Activated naive CD4-positive, alpha-beta T cell treated with anti-CD3 and anti-CD28 coated beads, Interleukin-2, amount 50 U/mL, for 72 hours (primary cell): ENCODE data around the gene CDK1. TPM values are rescaled to one million over a fixed set of nuclear protein-coding genes. Genes with fewer than 3 reads are reported as not detected.
A peak's percentile ranks its signal among the peaks of the same experiment; 100 is the strongest.

ENCODE experiments used
- ATAC-seq, 2 donors: fragments of 150-1000 bp; cut with Tn5 transposase; 2 replicates each; pipeline ENCODE4 v1.10.0; 2021; ENCODE audit warnings: mild to moderate bottlenecking in 2 of 2, moderate library complexity in 2 of 2
- DNase-seq, 2 donors: peaks; one replicate each; pipeline ENCODE4 v3.0.0; 2021 to 2022; ENCODE audit warnings: low spot score in 2 of 2
- H3K27ac Mint-ChIP-seq, 2 donors: one replicate each; pipeline ENCODE4 v1.8.0; 2022; ENCODE audit warnings: mild to moderate bottlenecking in 2 of 2, mixed read lengths in 2 of 2
- H3K36me3 Mint-ChIP-seq, 2 donors: one replicate each; pipeline ENCODE4 v1.8.0; 2022; ENCODE audit warnings: mixed read lengths in 2 of 2
- H3K9me3 Mint-ChIP-seq, 2 donors: one replicate each; pipeline ENCODE4 v1.8.0; 2022; ENCODE audit warnings: mixed read lengths in 2 of 2
- total RNA-seq, 2 donors: library from RNA; stranded (reverse); gene quantifications; one replicate each; pipeline ENCODE4 v1.2.3, GENCODE V29; 2022

The CDK1 gene
- total RNA-seq, 2 donors from 2014 or later, result 121 to 233 TPM

- DNase-seq, result no peak
- no peaks in the 10 kb centered on the region for H3K9me3 Mint-ChIP-seq
- no peaks in the 10 kb centered on the region for H3K36me3 Mint-ChIP-seq
- H3K27ac Mint-ChIP-seq, result no peak overlapping the region
- ATAC-seq, result no peak
Measured at GRCh38 chr10:60759181-60759580, 19.1 kb upstream of the CDK1 start.

- DNase-seq (no peak), ATAC-seq (no peak)
- no peaks in the 10 kb centered on the region for H3K36me3 Mint-ChIP-seq
- H3K27ac Mint-ChIP-seq, result no peak overlapping the region
- peaks cover 0 to 7% of the 10 kb centered on the region in 2 donors for H3K9me3 Mint-ChIP-seq
Measured at GRCh38 chr10:60760711-60761210, 17.5 kb upstream of the CDK1 start.

GRCh38 chr10:60762554-60762953, 15.7 kb upstream of the CDK1 start:
- Mint-ChIP-seq H3K36me3 (no peaks in the 10 kb centered on the region), H3K9me3 (peaks cover 0 to 7% of the 10 kb centered on the region in 2 donors), H3K27ac (peak overlapping the region in 1 of 2 donors; percentile 30)
- ATAC-seq (no peak), DNase-seq (no peak)

- Mint-ChIP-seq H3K9me3 (peaks cover 0 to 7% of the 10 kb centered on the region in 2 donors), H3K36me3 (no peaks in the 10 kb centered on the region), H3K27ac (no peak overlapping the region)
- ATAC-seq (no peak), DNase-seq (no peak)
Measured at GRCh38 chr10:60767424-60767823, 10.9 kb upstream of the CDK1 start.

- DNase-seq, result no peak
- Mint-ChIP-seq H3K36me3 (no peaks in the 10 kb centered on the region), H3K9me3 (peaks cover 0 to 7% of the 10 kb centered on the region in 2 donors), H3K27ac (no peak overlapping the region)
- no peak for ATAC-seq
Measured at GRCh38 chr10:60769406-60769805, 8.9 kb upstream of the CDK1 start.

GRCh38 chr10:60777696-60778213, 523 bp upstream of the CDK1 start:
- peak; percentile 3 to 9 for ATAC-seq
- H3K36me3 Mint-ChIP-seq, result peaks cover 23 to 32% of the 10 kb centered on the region in 2 donors
- DNase-seq, result no peak
- peak overlapping the region; percentile 97 to 100 for H3K27ac Mint-ChIP-seq
- H3K9me3 Mint-ChIP-seq, result no peaks in the 10 kb centered on the region

GRCh38 chr10:60778971-60779796, 906 bp downstream of the CDK1 start:
- H3K36me3 Mint-ChIP-seq, result peaks cover 31 to 43% of the 10 kb centered on the region in 2 donors
- no peak for DNase-seq
- ATAC-seq, result peak; percentile 6 to 12
- peak overlapping the region; percentile 97 for H3K27ac Mint-ChIP-seq
- no peaks in the 10 kb centered on the region for H3K9me3 Mint-ChIP-seq

GRCh38 chr10:60781661-60782060, 3.4 kb downstream of the CDK1 start:
- ATAC-seq (no peak), DNase-seq (no peak)
- Mint-ChIP-seq H3K36me3 (peaks cover 42 to 66% of the 10 kb centered on the region in 2 donors), H3K27ac (no peak overlapping the region), H3K9me3 (no peaks in the 10 kb centered on the region)

- ATAC-seq (no peak), DNase-seq (no peak)
- peaks cover 39 to 82% of the 10 kb centered on the region in 2 donors for H3K36me3 Mint-ChIP-seq
- H3K27ac Mint-ChIP-seq, result no peak overlapping the region
- H3K9me3 Mint-ChIP-seq, result no peaks in the 10 kb centered on the region
Measured at GRCh38 chr10:60784641-60785040, 6.4 kb downstream of the CDK1 start.

- DNase-seq (no peak), ATAC-seq (no peak)
- Mint-ChIP-seq H3K27ac (no peak overlapping the region), H3K9me3 (no peaks in the 10 kb centered on the region), H3K36me3 (peaks cover 56 to 94% of the 10 kb centered on the region in 2 donors)
Measured at GRCh38 chr10:60788544-60788943, 10.3 kb downstream of the CDK1 start.

- ATAC-seq (no peak), DNase-seq (no peak)
- H3K27ac Mint-ChIP-seq, result no peak overlapping the region
- H3K9me3 Mint-ChIP-seq, result no peaks in the 10 kb centered on the region
- H3K36me3 Mint-ChIP-seq, result peaks cover 49 to 91% of the 10 kb centered on the region in 2 donors
Measured at GRCh38 chr10:60789340-60789739, 11.1 kb downstream of the CDK1 start.

GRCh38 chr10:60794953-60795352, 16.7 kb downstream of the CDK1 start:
- ATAC-seq (no peak), DNase-seq (no peak)
- no peaks in the 10 kb centered on the region for H3K9me3 Mint-ChIP-seq
- peaks cover 31 to 74% of the 10 kb centered on the region in 2 donors for H3K36me3 Mint-ChIP-seq
- peak overlapping the region in 1 of 2 donors; percentile 77 for H3K27ac Mint-ChIP-seq

GRCh38 chr10:60795465-60796202, 17.4 kb downstream of the CDK1 start:
- no peak for ATAC-seq
- no peak overlapping the region for H3K27ac Mint-ChIP-seq
- H3K9me3 Mint-ChIP-seq, result no peaks in the 10 kb centered on the region
- no peak for DNase-seq
- peaks cover 24 to 68% of the 10 kb centered on the region in 2 donors for H3K36me3 Mint-ChIP-seq

GRCh38 chr10:60796481-60796880, 18.2 kb downstream of the CDK1 start:
- DNase-seq (no peak), ATAC-seq (no peak)
- peak overlapping the region in 1 of 2 donors; percentile 70 for H3K27ac Mint-ChIP-seq
- peaks cover 18 to 59% of the 10 kb centered on the region in 2 donors for H3K36me3 Mint-ChIP-seq
- H3K9me3 Mint-ChIP-seq, result no peaks in the 10 kb centered on the region

- DNase-seq, result no peak
- no peak for ATAC-seq
- Mint-ChIP-seq H3K36me3 (peaks cover 13 to 55% of the 10 kb centered on the region in 2 donors), H3K9me3 (no peaks in the 10 kb centered on the region), H3K27ac (no peak overlapping the region)
Measured at GRCh38 chr10:60797200-60797599, 18.9 kb downstream of the CDK1 start.

- Mint-ChIP-seq H3K36me3 (peaks cover 5 to 46% of the 10 kb centered on the region in 2 donors), H3K27ac (no peak overlapping the region), H3K9me3 (no peaks in the 10 kb centered on the region)
- ATAC-seq (peak in 1 of 2 donors; percentile 7), DNase-seq (no peak)
Measured at GRCh38 chr10:60798031-60798430, 19.8 kb downstream of the CDK1 start.

GRCh38 chr10:60798870-60799269, 20.6 kb downstream of the CDK1 start:
- ATAC-seq (no peak), DNase-seq (no peak)
- Mint-ChIP-seq H3K9me3 (no peaks in the 10 kb centered on the region), H3K27ac (no peak overlapping the region), H3K36me3 (peaks cover 4 to 39% of the 10 kb centered on the region in 2 donors)
